Measurements from ENCODE around the gene INF2.
A peak's percentile ranks its signal among the peaks of the same experiment; 100 is the strongest.
"Not testable (repeated sequence)": the region's sequence is repeated elsewhere in the genome, so short reads cannot be mapped to it uniquely, and the experiment has no call there.

Gene INF2

DNA sequence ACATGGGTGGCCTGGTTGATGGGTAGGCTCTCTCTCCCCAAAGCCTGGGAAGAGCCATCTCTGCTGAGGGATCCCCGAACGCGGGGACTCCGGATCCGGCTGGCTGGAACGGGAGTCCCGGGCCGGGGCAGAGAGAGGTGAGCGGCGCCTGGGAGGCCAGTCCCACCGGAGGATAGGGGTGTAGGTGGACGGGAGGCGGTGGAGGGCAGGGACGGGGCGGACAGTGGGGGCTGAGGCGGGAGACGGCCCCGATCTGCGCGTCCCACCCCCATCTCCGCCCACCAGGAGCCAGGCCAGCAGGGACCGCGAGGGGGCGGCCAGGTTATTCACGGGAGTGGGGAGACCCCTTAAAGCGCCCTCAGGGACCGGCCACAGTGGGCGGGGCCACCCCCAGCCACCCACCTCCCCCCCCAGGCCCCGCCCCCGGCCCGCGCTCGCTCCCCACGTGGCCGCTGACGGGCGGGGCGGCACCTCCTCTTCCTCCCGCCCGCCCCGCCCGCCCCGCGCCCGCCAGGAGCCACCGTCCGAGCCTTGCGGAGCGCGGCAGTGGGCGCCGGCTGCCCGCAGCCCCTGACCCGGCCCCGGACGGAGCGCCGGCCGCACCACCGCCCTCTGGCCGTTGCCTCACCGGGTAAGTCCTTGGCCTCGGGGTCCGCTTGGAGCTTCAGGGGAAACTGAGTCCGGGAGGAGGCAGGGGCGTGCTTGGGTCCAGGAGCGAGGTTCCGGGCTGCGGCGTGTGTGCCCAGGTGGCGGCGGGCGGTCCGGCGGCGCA is at the start of gene INF2:
INF2 (plus strand) TSS at position 510 of the 772 bp plus-strand sequence. CDS start 11,748 bp downstream, outside the sequence.
- DNase-seq (ENCODE audit: low read depth in 2 of 3, low spot score in 1 of 3), result peak in 1 of 3 donors; percentile 51

DNA sequence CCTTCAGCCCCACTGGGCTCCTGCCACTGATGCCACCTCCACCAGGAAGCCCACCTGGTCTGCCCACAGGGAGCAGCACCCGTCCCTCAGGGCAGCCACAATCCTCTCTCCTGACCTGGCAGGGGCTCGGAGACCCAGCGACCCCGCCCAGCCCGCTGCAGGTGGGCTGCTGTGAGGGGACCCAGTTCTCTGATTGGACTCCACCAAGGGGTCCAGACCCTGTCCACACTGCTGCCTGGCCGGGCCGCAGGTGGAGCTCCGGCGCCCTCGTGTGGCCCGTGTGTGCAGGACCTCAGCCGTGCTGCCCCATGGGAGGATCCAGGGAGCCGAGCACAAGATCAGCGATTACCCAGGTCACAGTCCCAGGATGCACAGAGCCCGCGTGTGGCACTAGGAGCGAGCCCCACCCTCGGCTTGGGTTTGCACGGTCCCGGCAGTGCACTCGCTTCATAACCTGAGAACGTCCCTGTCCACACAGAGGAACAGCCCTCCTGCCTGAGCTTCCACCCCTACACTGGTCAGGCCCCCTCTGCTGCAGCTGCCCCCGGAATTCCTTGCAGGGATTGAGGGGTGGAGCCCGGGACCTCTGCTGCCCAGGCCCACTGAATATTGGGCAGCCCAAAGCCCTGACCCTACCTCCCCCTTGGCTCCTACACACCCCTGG is 49.4 kb upstream of the INF2 start:
- peak; percentile 26 to 38 (median 37) for DNase-seq (ENCODE audit: low read depth in 2 of 3, low spot score in 1 of 3)

DNA sequence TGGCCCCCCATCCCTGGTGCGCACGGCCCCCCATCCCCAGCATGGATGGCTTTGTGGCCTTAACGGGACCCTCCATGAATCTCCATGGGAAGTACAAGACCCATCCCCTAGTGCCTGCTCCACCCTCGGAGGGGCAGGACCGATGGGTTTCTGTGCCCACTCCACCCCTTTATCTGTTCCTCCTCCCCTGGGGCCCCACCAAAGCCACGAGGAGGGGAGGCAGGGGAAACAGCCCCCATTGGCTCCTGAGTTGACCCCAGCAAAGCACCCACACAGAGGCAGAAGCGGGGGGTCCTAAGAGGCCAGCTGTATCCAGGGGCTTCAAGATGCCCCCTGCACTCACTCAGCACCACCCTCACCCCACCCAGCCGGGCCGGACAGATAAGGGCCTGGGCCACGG is 48.7 kb upstream of the INF2 start:
- no peak for DNase-seq (ENCODE audit: low read depth in 2 of 3, low spot score in 1 of 3)

DNA sequence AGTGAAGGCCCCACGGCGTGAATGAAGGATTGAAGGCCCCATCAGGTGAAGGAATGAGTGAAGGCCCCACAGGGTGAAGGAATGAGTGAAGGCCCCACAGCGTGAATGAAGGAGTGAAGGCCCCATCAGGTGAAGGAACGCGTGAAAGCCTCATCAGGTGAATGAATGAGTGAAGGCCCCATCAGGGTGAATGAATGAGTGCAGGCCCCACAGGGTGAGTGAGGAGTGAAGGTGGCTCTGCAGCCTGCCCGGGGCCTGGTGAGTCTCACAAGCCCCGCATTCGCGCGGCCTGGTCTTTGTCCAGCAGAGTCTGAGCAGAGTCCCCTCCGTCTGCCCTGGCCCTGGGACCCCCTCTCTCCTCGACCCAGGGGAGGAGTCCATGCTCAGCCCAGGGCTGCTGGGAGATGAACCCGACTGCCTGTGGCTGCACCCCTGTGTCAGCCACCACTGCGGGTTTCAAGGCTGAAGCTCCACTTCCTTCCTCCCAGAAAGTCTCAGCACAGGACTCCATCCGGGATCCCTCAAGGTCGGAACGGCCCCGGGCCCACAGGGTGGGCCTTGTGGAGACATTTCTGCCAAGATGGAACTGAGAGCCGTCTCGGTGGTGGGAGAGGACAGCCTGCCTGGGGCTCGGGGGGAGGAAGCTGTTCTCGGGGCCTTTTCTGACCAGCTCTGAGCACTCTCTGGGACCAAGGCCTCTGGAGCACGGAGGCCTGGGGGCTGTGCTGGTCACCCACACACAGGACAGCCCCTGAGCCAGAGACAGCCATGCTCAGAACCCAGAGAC is 47.5 kb upstream of the INF2 start:
- no peak for DNase-seq (ENCODE audit: low read depth in 2 of 3, low spot score in 1 of 3)

DNA sequence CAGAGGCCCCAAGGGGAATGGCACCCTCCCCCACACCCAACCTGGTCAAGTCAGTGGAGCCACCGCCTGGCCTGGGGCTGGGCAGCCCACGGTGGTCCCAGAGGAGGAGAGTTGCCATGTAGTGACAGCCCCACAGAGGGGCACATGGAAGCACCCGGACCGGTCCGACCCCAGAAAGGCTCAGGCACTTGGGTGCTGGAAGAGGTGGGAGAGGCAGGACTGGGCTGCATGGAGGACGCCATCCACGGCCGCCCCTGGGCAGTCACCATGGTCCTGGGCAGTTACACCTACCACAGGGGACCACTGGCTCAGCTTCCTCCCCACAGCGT is 46.9 kb upstream of the INF2 start:
- DNase-seq (ENCODE audit: low read depth in 2 of 3, low spot score in 1 of 3), result no peak

DNA sequence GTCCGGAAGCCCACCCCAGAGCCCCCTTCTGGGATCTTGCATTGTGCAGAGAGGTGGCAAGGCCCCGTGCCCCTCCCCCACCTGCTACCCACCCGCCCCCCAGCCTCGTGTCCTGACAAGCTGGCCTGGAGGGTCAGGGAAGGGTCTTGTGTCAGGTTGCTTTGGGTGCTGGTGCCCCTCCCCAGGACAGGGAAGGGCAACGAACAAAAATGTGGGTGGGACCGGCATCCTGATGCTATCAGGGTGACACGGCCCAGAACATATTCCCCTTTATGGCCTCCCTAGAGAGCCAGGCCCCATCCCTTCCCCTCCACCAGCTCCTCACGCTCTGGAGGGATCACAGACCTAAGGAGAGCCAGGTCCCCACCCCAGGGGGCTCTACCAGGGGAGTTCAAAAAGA is 46.1 kb upstream of the INF2 start:
- DNase-seq (ENCODE audit: low read depth in 2 of 3, low spot score in 1 of 3), result no peak

DNA sequence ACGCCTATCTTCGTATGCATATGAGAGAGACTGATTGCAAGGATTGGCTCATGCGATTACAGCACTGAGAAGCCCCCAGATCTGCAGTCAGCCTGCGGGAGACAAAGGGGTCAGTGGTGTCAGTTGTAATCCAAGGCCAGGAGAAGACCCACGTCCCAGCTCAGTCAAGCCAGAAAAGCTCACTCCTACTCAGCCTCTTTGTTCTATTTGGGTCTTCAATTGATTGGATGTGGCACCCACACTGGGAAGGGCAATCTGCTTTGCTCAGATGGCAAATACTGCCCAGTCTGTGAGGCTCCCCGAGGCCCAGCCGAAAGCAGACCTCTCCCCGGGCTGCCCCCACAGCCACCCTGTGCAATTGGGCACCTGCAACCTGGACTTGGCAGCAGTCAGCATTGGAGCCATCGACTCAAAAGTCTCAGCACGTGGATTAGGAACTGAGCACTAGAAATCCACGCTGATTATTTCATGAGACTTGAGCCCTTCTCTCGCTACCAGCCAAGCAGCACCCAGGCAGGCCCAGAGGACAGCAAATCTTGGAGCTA is 45.3 kb upstream of the INF2 start:
- DNase-seq (ENCODE audit: low read depth in 2 of 3, low spot score in 1 of 3), result no peak

DNA sequence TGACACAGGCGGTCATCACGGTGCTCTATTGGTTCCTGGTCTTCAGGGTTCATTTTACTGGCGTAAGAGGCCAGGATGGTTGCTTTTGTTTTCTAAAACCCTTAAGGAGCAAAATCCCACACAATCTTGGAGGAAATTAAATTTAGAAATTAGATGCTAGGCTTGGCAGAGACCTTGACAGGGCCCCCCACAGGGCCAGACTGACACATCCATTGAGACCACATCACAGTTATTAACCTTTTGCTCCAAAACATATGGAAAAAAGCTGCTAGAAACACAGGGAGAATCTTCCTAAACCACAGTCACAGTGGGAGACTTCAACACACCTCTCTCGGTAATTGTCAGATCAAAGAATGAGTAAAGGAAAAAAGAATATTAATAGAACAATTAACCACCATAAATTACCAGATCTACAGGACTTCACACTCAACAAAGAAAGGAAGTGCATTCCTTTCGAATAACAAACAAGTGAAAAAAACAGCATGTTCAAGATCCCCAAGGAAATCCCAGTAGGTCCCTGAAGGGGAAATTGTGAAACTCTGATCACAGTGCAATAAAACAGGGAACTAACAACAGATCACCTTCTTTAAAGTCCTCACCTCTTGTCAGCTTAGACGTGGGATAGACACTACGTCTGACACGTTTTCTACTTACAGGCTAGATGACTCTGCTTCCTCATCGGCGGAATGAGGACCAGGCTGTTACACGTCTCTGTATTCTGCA is 44.6 kb upstream of the INF2 start:
- no peak for DNase-seq (ENCODE audit: low read depth in 2 of 3, low spot score in 1 of 3)

DNA sequence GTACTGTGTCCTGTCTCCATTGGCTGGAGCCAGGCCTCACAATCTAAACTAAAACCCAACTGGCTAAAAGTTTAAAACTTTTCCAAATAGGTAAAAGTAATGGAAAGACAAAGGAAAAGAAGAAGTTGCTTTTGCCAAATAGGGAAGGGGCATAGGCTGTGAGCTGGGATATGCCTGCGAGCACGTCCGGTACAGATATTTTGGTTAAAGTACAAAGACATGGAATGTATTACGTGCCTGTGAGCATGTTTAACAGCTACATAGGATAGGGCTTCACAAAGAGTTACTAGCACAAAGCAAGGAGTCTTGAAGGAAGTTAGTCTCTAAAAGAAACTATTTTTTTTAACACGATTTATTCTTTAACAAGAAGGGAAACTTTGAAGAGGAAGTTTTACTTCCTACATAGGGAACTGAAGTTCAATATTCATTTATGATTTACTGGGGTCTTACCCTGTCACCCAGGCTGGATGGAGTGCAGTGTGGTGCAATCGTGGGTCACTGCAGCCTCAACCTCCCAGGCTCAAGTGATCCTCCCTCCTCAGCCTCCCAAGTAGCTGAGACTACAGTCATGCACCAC is 41.9 kb upstream of the INF2 start:
- no peak for DNase-seq (ENCODE audit: low read depth in 2 of 3, low spot score in 1 of 3)

DNA sequence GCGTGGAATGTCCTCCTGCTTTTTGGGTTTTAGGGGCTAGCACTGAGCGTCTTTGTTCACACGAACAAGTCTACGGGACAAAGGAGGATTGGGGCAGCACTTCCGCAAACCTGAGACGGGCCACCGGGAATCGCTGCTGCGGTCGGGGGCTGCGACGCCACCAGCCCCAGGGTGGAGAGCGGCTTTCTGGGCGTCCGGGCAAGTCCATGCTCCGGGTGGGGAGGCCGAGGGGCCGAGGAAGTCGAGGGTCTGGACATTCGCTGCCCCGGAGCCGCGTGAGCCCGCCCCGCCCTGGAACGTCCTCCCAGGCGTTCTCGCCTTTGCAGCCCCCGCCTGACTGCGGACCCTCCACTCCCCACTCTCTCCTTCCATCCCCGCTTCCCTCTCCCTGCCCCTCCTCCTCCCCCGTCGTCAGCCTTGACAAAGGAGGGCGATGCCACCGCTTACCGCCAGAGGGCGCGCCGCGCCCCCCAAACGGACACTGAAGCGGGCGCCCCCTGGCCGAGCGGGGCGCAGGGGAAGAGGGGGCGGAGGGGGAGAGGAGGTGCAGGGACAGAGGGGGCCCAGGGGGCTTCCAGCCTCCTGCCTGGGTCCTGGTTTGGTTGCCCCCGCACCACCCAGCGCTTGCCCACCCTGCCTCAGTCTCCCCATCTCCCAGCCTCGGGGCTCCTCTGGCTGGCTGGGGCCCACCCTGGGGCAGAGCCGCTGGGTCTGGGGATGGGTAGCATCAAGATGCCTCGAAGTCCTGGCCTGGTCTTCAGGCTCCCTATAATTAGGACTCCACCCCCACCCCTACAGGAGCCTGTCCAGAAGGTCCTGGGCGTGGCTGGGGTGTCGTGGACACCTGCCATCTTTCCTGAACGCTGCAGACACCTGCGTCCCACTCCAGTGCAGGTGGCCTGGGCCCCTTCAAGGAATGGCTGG is 39.1 kb upstream of the INF2 start:
- DNase-seq (ENCODE audit: low read depth in 2 of 3, low spot score in 1 of 3), result peak; percentile 29 to 60 (median 56)

DNA sequence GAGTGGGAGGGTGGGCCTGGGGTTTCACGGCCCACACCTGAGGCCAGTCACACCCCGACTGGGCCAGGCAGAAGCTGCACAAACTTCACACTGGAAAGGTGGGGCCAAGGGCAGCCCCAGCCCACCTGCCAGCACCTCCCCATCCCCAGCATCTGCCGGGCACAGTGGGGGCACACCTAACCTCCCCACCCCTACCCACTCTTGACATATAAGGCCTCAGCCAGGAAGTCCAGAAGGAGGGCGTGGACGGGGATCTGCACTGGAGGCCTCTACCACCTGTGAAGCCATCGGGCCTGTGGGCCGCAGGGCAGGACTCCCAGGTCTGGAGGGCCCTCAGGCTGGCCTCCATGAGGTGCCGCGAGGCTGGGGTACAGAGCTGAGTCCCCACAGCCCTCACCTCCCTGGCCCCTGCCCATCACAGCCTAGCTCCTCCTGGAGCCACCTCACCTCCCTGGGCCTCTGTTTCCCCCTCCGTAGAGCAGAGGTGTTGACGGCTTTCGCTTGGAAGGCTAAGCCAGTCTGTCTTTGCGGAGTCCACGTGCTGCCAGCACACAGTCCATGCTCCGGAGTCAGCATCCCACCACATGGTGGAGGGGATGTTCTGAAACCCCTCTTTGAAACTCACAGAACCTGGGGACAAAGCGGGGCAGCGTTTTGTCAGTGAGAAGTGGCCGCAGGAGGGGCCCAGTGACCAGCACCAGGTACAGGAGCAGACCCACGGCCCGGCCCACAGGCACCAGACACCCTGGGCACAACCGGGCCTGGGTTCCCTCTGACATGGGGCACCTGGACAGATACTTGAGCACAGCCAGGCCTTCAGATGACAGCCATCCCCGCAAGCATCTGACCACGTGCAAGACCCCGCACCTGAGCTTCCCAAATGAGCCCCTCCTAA is 38.2 kb upstream of the INF2 start:
- DNase-seq (ENCODE audit: low read depth in 2 of 3, low spot score in 1 of 3), result no peak

DNA sequence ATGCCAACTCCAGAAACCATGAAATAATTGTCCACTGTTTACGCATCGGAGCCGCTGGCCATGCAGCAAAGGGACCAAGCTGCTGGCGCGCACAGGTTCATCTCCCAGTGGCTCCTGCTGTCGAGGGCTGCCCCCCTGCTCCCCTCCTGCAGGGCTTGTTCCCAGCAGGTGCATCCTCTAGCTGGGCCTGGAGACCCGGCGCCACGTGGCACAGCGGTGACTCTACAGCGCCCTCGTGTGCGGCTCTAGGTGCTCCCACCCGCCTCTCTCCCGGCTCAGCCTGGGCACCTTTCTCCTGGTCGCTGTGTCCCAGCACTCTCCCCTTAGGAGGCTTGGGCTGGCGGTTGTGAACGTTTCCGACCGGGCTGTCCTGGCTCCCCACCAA is 37.5 kb upstream of the INF2 start:
- DNase-seq (ENCODE audit: low read depth in 2 of 3, low spot score in 1 of 3), result no peak

DNA sequence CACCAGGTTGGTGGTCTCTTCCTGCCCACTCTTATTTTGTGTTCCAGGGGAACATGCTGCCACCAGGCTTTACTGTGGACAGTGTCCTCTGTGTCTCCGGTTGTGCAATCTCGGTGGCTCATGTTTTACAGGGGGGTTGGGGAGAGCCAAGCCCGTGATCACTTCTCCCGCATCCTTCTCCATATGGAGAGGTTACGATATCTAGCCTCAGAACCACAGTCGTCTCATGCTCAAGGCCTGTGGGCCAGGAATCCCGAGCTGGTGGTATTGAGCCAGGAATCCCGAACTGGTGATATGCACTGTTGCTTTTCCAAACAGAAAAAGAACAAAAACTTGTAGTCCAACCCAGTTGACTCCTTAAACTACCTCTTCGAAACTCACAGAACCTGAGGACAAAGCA is 37.0 kb upstream of the INF2 start:
- DNase-seq (ENCODE audit: low read depth in 2 of 3, low spot score in 1 of 3), result no peak

DNA sequence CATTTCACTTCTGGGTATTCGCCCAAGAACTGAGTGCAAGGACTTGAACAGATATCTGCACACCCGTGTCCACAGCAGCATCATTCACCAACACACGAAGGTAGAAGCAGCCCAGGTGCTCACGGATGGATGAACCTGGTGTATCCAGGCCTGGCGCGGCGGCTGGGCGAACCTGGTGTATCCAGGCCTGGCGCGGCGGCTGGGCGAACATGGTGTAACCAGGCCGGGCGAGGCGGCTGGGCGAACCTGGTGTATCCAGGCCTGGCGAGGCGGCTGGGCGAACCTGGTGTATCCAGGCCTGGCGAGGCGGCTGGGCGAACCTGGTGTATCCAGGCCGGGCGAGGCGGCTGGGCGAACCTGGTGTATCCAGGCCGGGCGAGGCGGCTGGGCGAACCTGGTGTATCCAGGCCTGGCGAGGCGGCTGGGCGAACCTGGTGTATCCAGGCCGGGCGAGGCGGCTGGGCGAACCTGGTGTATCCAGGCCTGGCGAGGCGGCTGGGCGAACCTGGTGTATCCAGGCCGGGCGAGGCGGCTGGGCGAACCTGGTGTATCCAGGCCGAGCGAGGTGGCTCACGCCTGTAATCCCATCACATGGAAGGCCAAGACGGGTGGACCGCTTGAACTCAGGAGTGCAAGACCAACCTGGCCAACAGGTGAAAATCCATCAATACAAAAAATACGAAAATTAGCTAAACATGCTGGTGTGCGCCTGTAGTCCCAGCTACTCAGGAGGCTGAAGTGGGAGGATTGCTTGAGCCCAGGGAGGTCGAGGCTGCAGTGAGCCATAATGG is 36.1 kb upstream of the INF2 start:
- DNase-seq (ENCODE audit: low read depth in 2 of 3, low spot score in 1 of 3), result not testable (repeated sequence)

DNA sequence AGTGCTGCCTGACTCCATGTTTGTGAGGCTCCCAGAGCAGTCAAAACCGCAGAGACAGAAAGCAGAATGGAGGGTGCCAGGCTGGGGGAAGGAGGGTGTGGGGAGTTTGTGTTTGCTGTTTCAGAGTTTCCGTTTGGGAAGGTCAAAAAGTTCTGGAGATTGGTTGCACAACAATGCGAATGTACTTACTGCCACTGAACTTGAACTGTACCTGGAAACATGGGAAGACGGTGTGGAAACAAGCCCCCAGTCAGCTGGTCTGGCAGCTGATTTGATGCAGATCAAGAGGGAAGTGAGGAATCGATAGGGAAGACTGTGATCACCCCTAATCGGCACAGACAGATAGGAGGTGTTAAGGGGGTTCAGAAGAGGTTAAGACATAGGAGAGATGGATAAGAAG is 35.3 kb upstream of the INF2 start:
- DNase-seq (ENCODE audit: low read depth in 2 of 3, low spot score in 1 of 3), result no peak

DNA sequence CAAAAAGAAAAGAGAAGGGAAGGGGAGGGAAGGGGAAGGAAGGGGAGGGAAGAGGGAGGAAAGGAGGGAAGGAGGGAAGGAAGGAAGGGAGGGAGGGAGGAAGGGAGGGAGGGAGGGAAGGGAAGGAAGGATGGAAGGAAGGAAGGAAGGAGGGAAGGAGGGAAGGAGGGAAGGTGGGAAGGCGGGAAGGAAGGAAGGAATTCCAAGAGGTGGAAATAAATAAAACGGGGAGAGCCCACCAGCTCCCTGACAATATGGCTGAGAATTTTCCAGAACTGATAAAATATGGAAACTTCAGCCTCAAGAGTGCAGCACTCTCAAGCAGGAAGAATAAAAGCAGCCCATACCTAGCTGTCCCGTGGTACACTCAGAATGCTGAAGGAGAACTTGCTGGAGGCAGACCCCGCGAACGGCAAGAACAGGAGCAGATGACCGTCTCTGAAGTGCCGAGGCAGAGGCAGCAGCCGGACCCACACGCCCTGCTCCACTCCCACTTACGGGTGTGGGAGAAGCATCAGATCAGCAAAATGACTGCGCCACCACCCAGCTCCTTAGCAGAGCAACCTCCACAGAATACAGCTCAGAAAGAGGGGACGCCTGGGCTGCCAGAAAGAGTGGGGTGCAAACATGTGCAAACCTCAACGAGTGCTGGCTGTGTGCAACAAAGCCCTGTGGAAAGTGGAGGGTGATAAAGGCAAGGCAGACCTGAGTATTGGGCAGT is 34.1 kb upstream of the INF2 start:
- no peak for DNase-seq (ENCODE audit: low read depth in 2 of 3, low spot score in 1 of 3)

DNA sequence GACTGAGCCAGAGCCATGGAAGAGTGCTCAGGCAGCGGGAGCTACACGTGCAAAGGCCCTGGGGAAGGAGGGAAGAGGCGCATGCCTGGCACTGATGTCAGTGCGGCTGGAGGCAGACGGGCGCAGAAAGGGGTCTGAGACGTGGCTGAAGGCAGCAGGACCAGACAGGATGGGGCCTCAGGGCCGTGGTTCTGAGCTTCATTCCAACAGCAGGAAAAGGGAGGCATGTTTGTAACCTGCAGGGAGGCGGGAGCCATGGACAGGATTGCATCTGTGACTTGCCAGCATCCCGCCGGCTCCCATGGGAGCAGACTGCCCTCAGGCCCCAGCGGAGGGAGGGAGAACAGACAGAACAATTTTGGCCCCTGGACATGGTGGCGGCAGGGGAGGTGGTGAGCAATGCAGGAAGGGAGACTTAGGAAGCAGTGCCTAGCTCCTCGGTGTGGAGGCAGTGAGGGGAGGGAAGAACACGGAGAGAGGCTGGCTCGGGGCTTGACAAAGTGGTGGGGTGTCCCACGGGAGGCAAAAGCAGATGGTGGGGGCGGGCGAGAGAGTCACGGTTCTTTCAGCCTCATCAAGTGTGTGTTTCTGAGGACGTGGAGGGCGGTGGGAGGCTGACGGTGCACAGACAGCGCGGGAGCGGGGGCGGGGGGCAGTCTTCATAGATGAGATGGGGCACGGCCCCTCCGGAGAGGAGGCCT is 33.3 kb upstream of the INF2 start:
- no peak for DNase-seq (ENCODE audit: low read depth in 2 of 3, low spot score in 1 of 3)
